H1 (cell line): ENCODE data around the gene PARM1. TPM values are rescaled to one million over a fixed set of nuclear protein-coding genes. Genes with fewer than 3 reads are reported as not detected.

Source experiments
- CTCF ChIA-PET: fragments of 300-600 bp; sonication (Branson Sonifier 250); formaldehyde crosslinking; loops from one replicate; lab custom pipeline; 2021; ENCODE audit not compliant: partially characterized antibody; lab: Charles Lee
- POLR2A ChIA-PET: fragments of 300-600 bp; sonication (Branson Sonifier 250); formaldehyde crosslinking; loops from one replicate; lab custom pipeline; 2021; ENCODE audit warnings: inconsistent platforms; ENCODE audit not compliant: partially characterized antibody; lab: Charles Lee
- DNase-seq, 2 experiments: peaks; one replicate each; pipeline versions ENCODE4 v3.0.0 to v3.0.0-alpha.2; 2010 to 2022; ENCODE audit warnings: low spot score in 2 of 2, low read depth in 1 of 2, mixed read lengths in 1 of 2
- FAIRE-seq: peaks from 2 replicates; lab custom pipeline; 2011; peaks lifted over from hg19 to GRCh38; lab: Jason Lieb, UNC
- H2AFZ ChIP-seq: 2 replicates; pipeline ENCODE4 v1.8.1; 2012; ENCODE audit warnings: low read length, inconsistent platforms
- H2AK5ac ChIP-seq: 2 replicates; pipeline ENCODE4 v1.6.1; 2013; ENCODE audit warnings: low read depth, low read length
- H2BK120ac ChIP-seq: replicated peaks from 2 replicates; pipeline ENCODE3; 2013; ENCODE audit warnings: low read depth, low read length, inconsistent platforms
- H2BK12ac ChIP-seq: 2 replicates; pipeline ENCODE4 v1.6.1; 2013; ENCODE audit warnings: low read depth, low read length
- H2BK15ac ChIP-seq: 2 replicates; pipeline ENCODE4 v1.6.1; 2013; ENCODE audit warnings: low read length
- H2BK20ac ChIP-seq: 2 replicates; pipeline ENCODE4 v1.6.1; 2013; ENCODE audit warnings: low read length
- H2BK5ac ChIP-seq: 2 replicates; pipeline ENCODE4 v1.6.1; 2013; ENCODE audit warnings: low read depth, low read length
- H3K14ac ChIP-seq: 2 replicates; pipeline ENCODE4 v1.6.1; 2013; ENCODE audit warnings: inconsistent platforms; ENCODE audit not compliant: insufficient read length
- H3K18ac ChIP-seq: 2 replicates; pipeline ENCODE4 v1.6.1; 2013; ENCODE audit warnings: low read length; ENCODE audit errors: extremely low read depth
- H3K23ac ChIP-seq: 2 replicates; pipeline ENCODE4 v1.6.1; 2013; ENCODE audit warnings: inconsistent platforms; ENCODE audit not compliant: insufficient read length
- H3K23me2 ChIP-seq: 2 replicates; pipeline ENCODE4 v1.6.1; 2013; ENCODE audit warnings: low read depth, low read length
- H3K27ac ChIP-seq: 2 replicates; pipeline ENCODE4 v1.6.1; 2011; ENCODE audit warnings: low read depth, low read length, inconsistent platforms
- H3K27me3 ChIP-seq, 4 experiments: replicated peaks in 1 of 4; 1 replicate in 1 of 4; 2 replicates in 3 of 4; pipeline versions ENCODE4 v1.6.1 to v1.8.1; 2011 to 2013; ENCODE audit warnings: low read length in 3 of 4, mild to moderate bottlenecking in 3 of 4, inconsistent platforms in 2 of 4, mixed read lengths in 2 of 4, moderate library complexity in 1 of 4; ENCODE audit not compliant: control insufficient read depth in 3 of 4, insufficient read depth in 3 of 4; ENCODE audit errors: extremely low read depth in 1 of 4
- H3K36me3 ChIP-seq, 4 experiments: 2 replicates each; pipeline versions ENCODE4 v1.6.1 to v1.8.1; 2011 to 2013; ENCODE audit warnings: mild to moderate bottlenecking in 4 of 4, low read length in 3 of 4, moderate library complexity in 2 of 4, control low read depth in 1 of 4, inconsistent platforms in 1 of 4; ENCODE audit not compliant: insufficient read depth in 4 of 4, control insufficient read depth in 2 of 4
- H3K4ac ChIP-seq: replicated peaks from 2 replicates; pipeline ENCODE3; 2013; ENCODE audit warnings: low read length, low read depth, mixed read lengths, inconsistent platforms; ENCODE audit not compliant: insufficient read length
- H3K4me1 ChIP-seq, 4 experiments: replicated peaks in 1 of 4; 1 replicate in 1 of 4; 2 replicates in 3 of 4; pipeline versions ENCODE4 v1.6.1 to v1.8.1; 2011 to 2013; ENCODE audit warnings: low read length in 3 of 4, inconsistent platforms in 2 of 4, mixed read lengths in 1 of 4; ENCODE audit not compliant: insufficient read depth in 4 of 4, control insufficient read depth in 3 of 4
- H3K4me2 ChIP-seq, 2 experiments: 2 replicates each; pipeline versions ENCODE4 v1.6.1 to v1.8.1; 2011 to 2013; ENCODE audit warnings: low read depth in 2 of 2, low read length in 2 of 2, control low read depth in 1 of 2, inconsistent platforms in 1 of 2, mild to moderate bottlenecking in 1 of 2; ENCODE audit not compliant: insufficient read depth in 1 of 2
- H3K4me3 ChIP-seq, 4 experiments: fragments of 200-600, 300-600 bp in 1 of 4; sonication (generic), shearing (Covaris generic), sonication (Bioruptor Twin) in 1 of 4; 2 replicates each; pipeline versions ENCODE4 v1.5.1 to v1.8.1; 2011 to 2016; ENCODE audit warnings: low read length in 4 of 4, low read depth in 3 of 4, control low read depth in 2 of 4, inconsistent platforms in 2 of 4, mild to moderate bottlenecking in 2 of 4, mixed read lengths in 1 of 4, moderate library complexity in 1 of 4; ENCODE audit not compliant: insufficient read depth in 2 of 4; ENCODE audit errors: extremely low read depth in 1 of 4
- H3K56ac ChIP-seq: replicated peaks from 2 replicates; pipeline ENCODE3; 2013; ENCODE audit warnings: low read depth, mild to moderate bottlenecking, mixed read lengths, low read length, inconsistent platforms; ENCODE audit not compliant: insufficient read length
- H3K79me1 ChIP-seq: 2 replicates; pipeline ENCODE4 v1.6.1; 2013; ENCODE audit warnings: low read depth, low read length, control low read depth
- H3K79me2 ChIP-seq, 2 experiments: 2 replicates each; pipeline versions ENCODE4 v1.6.1 to v1.8.1; 2012 to 2013; ENCODE audit warnings: low read length in 2 of 2, mild to moderate bottlenecking in 2 of 2, inconsistent platforms in 1 of 2; ENCODE audit not compliant: insufficient read depth in 2 of 2, control insufficient read depth in 1 of 2
- H3K9ac ChIP-seq, 4 experiments: replicated peaks in 1 of 4; 1 replicate in 1 of 4; 2 replicates in 3 of 4; pipeline versions ENCODE4 v1.6.1 to v1.8.1; 2011 to 2013; ENCODE audit warnings: low read depth in 3 of 4, low read length in 3 of 4, control low read depth in 2 of 4, mild to moderate bottlenecking in 2 of 4, moderate library complexity in 2 of 4, inconsistent platforms in 1 of 4; ENCODE audit errors: extremely low read depth in 1 of 4
- H3K9me3 ChIP-seq, 2 experiments: 2 replicates each; pipeline versions ENCODE4 v1.6.1 to v1.8.1; 2012 to 2013; ENCODE audit warnings: mild to moderate bottlenecking in 2 of 2, moderate library complexity in 2 of 2, control low read depth in 1 of 2, inconsistent platforms in 1 of 2, low read depth in 1 of 2, low read length in 1 of 2, mixed read lengths in 1 of 2; ENCODE audit not compliant: insufficient read depth in 2 of 2
- H4K20me1 ChIP-seq, 2 experiments: replicated peaks in 1 of 2; 2 replicates each; pipeline versions ENCODE3 to v1.8.1; 2011 to 2013; ENCODE audit warnings: inconsistent platforms in 2 of 2, low read length in 2 of 2, mild to moderate bottlenecking in 1 of 2; ENCODE audit not compliant: insufficient read depth in 2 of 2, control insufficient read depth in 1 of 2
- H4K5ac ChIP-seq: 2 replicates; pipeline ENCODE4 v1.6.1; 2013; ENCODE audit warnings: low read length, low read depth, mixed read lengths, inconsistent platforms; ENCODE audit not compliant: insufficient read length
- H4K8ac ChIP-seq: 2 replicates; pipeline ENCODE4 v1.8.0; 2013; ENCODE audit warnings: mild to moderate bottlenecking, moderate library complexity, low read length, inconsistent platforms; ENCODE audit not compliant: insufficient read depth; ENCODE audit errors: extremely low read depth
- H4K91ac ChIP-seq: replicated peaks from 2 replicates; pipeline ENCODE3; 2013; ENCODE audit warnings: low read length, mixed read lengths, inconsistent platforms; ENCODE audit not compliant: insufficient read length
- KDM5A ChIP-seq: fragments of 200-600 bp; IDR thresholded peaks from 2 replicates; pipeline ENCODE4 v1.7.1; 2012; ENCODE audit warnings: mild to moderate bottlenecking, low read length, inconsistent platforms, mixed read lengths
- NANOG ChIP-seq: IDR thresholded peaks from 2 replicates; pipeline ENCODE4 v1.6.1; 2011; ENCODE audit warnings: low read length, low read depth, mild to moderate bottlenecking, inconsistent platforms; ENCODE audit not compliant: insufficient read depth, poor library complexity, severe bottlenecking
- NRF1 ChIP-seq: IDR thresholded peaks from 2 replicates; pipeline ENCODE4 v1.6.1; 2011; ENCODE audit warnings: mild to moderate bottlenecking, low read depth, low read length, improper control_type of control experiment
- YY1 ChIP-seq: IDR thresholded peaks from 2 replicates; pipeline ENCODE4 v1.6.1; 2011; ENCODE audit warnings: low read depth, mild to moderate bottlenecking, low read length
- ZNF274 ChIP-seq: IDR thresholded peaks from 2 replicates; pipeline ENCODE4 v1.7.0; 2012; ENCODE audit warnings: low read length, borderline replicate concordance; ENCODE audit errors: extremely low read depth
- WGBS, 2 experiments: shearing (Covaris generic) in 1 of 2; methylation state at CpG; one replicate each; pipeline versions ENCODE4 v1.1.6 to v1.1.7; 2013 to 2015; ENCODE audit warnings: low lambda C conversion rate in 2 of 2, mixed read lengths in 2 of 2, inconsistent platforms in 1 of 2, low coverage in 1 of 2, missing lambda C conversion rate in 1 of 2; ENCODE audit not compliant: insufficient replicate concordance in 2 of 2, insufficient coverage in 1 of 2, insufficient read length in 1 of 2; ENCODE audit errors: extremely low coverage in 1 of 2, missing lambda C conversion rate in 1 of 2; 5-methylcytosine and 5-hydroxymethylcytosine counted together
- polyA plus RNA-seq, 7 experiments: library from polyadenylated mRNA; depleted of rRNA in 3 of 7; stranded (reverse) in 5 of 7; unstranded in 2 of 7; fragments of >200 nt in 5 of 7; fragments of 200-250 nt in 2 of 7; gene quantifications; 1 replicate in 5 of 7; 2 replicates in 1 of 7; 4 replicates in 1 of 7; pipeline versions ENCODE4 v1.2.1 to v1.2.3, GENCODE V29; 2011 to 2013; ENCODE audit warnings: missing spikeins in 2 of 7, mixed read lengths in 2 of 7
- total RNA-seq: library from RNA; stranded (reverse); fragmentation: NEBNext Ultra II Directional; extraction: Animal tissue kit (Norgen Biotek cat#: 25700); gene quantifications from 2 replicates; pipeline ENCODE4 v1.2.1, GENCODE V29; 2021

PARM1 gene
- total and polyA plus RNA-seq, 2 of the 8 experiments (the other 6 are each of a cell fraction or from before 2014, with no cell fraction given): 2.0 to 5.3 TPM

GRCh38 chr4:74975848-74976824 lies 43.2 kb downstream of the PARM1 start:
- H2BK15ac ChIP-seq: no peak overlapping the region
- no peak overlapping the region for H2BK120ac ChIP-seq
- H3K18ac ChIP-seq: no peak overlapping the region
- TF ChIP-seq YY1 (no peak), NANOG (no peak), NRF1 (no peak), ZNF274 (no peak), KDM5A (no peak)
- TF ChIP-seq, all 59 proteins: peak for 0
- Histone ChIP-seq H3K4me2 (no peak overlapping the region), H4K5ac (no peak overlapping the region), H3K79me1 (no peaks in the 10 kb centered on the region), H4K20me1 (no peaks in the 10 kb centered on the region), H3K27me3 (no peaks in the 10 kb centered on the region), H3K56ac (no peak overlapping the region), H3K14ac (no peak overlapping the region), H4K91ac (no peak overlapping the region), H2AK5ac (no peak overlapping the region), H4K8ac (no peak overlapping the region; the same call in 1 of the 2 replicates), H2BK5ac (no peak overlapping the region), H3K27ac (no peak overlapping the region), H2BK12ac (no peak overlapping the region), H3K23me2 (no peaks in the 10 kb centered on the region), H3K23ac (no peak overlapping the region), H3K4ac (no peak overlapping the region), H3K9me3 (no peaks in the 10 kb centered on the region), H2BK20ac (no peak overlapping the region), H3K4me1 (no peaks in the 10 kb centered on the region), H3K36me3 (no peaks in the 10 kb centered on the region), H3K9ac (no peak overlapping the region), H3K79me2 (no peaks in the 10 kb centered on the region), H2AFZ (no peak overlapping the region), H3K4me3 (no peak overlapping the region)
- POLR2A ChIA-PET: no interaction called here
- DNase-seq (no peak), FAIRE-seq (no peak)
- CTCF ChIA-PET: no interaction called here
- 89% methylated on average over 2 of the region's 2 CpGs; no CpG with 5 or more reads in 1 of the 2 experiments for WGBS, 2 experiments
